GM12875 (cell line): ENCODE measurements around the gene BICDL2.

Source experiments
- H3K4me3 ChIP-seq: one replicate; pipeline ENCODE4 v1.5.1; 2011; ENCODE audit warnings: low read depth, low read length, control low read depth
- TF ChIP-seq, protein P1 (sequence below): IDR thresholded peaks from 2 replicates; pipeline ENCODE4 v1.5.1; 2011; ENCODE audit warnings: low read depth, mild to moderate bottlenecking, control low read depth, inconsistent platforms, low read length, moderate library complexity, borderline replicate concordance; ENCODE audit not compliant: insufficient read depth

The BICDL2 gene

DNA sequence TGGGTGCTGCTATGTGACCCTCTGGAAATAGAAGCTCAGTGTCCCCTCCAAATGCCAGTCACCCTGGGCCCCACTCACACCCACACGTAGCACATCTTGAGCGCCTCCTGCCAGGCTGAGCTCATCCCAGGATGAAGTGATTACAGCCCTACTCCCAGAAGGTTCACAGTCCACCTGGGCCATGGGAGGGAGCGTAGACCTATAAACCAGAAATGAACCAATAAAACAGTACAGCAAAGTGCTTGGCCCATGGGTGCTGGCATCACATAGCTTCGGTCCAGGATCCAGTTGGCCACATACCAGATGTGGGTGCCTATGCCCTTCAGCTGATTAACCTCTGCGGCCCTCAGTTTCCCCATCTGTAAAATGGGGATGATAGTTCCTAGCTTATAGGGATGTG is 2.2 kb upstream of the BICDL2 start:
- TF ChIP-seq, protein P1, sequence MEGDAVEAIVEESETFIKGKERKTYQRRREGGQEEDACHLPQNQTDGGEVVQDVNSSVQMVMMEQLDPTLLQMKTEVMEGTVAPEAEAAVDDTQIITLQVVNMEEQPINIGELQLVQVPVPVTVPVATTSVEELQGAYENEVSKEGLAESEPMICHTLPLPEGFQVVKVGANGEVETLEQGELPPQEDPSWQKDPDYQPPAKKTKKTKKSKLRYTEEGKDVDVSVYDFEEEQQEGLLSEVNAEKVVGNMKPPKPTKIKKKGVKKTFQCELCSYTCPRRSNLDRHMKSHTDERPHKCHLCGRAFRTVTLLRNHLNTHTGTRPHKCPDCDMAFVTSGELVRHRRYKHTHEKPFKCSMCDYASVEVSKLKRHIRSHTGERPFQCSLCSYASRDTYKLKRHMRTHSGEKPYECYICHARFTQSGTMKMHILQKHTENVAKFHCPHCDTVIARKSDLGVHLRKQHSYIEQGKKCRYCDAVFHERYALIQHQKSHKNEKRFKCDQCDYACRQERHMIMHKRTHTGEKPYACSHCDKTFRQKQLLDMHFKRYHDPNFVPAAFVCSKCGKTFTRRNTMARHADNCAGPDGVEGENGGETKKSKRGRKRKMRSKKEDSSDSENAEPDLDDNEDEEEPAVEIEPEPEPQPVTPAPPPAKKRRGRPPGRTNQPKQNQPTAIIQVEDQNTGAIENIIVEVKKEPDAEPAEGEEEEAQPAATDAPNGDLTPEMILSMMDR = no peak
- H3K4me3 ChIP-seq = no peak overlapping the region

DNA sequence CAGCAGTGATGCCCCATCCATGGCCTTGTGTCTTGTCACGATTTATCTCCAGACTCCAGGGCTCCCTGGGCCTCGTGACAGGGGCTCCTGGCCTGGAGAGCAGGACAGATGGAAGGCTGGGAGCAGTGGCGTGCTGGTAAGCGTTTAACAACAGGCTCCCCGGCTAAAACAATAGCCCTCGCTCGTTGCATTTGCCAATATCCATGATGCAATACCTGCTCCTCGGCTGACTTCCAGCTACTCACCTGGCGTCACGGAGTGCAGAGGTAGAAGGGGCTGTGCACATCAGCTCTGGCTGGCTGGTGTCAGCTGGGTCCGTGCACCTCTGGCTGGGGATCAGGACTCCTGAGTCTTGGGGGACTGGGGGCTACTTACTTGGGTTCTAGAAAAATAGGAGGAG is 1.5 kb upstream of the BICDL2 start:
- H3K4me3 ChIP-seq = no peak overlapping the region
- TF ChIP-seq, protein P1 = no peak

DNA sequence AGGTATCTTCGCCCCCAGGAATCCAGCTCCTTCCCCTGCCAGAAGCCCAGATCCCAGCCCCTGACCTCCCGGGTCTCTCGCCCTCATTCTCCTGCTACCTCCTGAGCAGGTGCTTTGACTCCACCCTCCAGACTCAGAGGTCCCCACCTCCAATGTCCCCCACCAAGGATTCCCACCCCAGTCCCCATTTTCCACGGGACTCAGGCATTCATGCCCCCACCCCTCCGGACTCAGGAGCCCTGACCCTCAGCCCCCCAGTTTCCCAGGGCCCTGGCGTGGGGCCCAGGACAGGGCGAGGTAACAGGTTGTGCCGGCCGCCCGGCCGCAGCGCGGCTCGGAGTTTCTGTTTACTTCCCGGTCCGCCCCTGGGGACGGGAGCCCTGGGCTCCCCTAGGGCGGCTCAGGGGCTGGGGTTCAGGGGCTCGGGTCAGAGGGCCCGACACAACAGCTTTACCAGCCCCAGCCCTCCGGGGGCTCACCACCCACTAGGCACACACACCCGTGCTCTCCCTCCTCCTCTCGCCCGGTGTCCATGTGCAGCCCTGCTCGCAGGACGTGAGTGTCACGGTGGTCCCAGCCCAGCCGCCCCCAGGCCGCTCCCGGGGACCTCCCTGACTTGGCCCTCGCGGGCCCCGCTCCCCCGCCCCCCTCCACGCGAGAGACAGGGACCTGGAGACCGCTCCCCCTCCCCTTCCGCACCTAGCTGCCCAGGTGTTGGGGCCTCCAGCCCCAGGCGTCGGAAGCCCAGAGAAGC is 595 bp downstream of the BICDL2 start:
- TF ChIP-seq, protein P1 = no peak
- H3K4me3 ChIP-seq = no peak overlapping the region

DNA sequence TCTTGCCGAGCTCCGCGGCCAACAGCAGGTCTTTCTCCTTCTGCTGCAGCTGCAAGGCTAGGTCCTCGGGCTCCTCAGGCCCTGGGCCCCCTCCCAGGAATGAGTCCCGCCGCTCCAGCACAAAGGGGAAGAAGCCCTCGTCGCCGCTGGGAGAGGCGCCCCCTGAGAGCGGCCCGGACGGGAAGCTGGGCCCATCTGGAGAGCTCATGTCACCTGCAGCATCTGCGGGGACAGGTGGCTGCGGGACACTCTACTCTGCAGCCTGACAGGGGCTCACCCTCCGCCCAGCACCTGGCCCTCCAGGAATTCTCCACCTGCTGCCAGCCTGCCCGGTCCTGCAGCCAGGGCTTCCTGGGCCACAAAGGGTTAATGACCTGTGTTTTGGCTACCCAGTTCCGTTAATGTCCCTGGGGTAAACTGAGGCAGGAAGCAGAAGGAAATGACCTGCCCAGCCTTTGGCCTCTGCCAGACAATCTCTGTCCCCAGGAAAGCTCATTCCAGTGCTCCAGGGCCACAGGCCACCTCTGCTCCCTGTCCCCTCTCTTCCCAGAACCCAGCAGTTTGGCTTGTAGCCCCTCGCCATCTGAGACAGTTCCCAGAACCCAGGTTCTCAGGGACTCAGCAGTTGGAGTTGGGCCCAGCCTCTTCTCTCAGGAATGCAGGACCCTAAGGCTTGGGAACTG is 1.3 kb downstream of the BICDL2 start:
- H3K4me3 ChIP-seq = no peak overlapping the region
- TF ChIP-seq, protein P1 = no peak

DNA sequence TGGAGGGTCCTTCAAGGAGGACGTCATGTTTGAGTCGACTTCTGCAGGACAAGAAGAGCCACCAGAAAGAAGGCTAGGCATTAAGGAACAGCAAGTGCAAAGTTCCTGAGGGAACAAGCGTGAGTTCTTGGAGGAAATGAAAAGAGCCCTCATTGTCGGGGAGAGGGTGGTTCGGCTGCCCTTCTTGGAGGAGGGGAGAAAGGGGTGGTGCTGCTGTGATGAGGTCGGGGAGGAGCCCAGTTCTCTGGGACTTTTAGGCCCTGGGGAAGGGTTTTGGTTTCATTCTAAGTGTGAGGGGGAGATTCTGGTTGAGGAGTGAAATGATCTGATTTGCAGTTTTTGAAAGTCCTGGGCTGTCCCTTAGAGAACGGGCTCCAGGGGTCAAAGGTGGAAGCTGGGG is 4.1 kb downstream of the BICDL2 start:
- H3K4me3 ChIP-seq = no peak overlapping the region
- TF ChIP-seq, protein P1 = no peak

DNA sequence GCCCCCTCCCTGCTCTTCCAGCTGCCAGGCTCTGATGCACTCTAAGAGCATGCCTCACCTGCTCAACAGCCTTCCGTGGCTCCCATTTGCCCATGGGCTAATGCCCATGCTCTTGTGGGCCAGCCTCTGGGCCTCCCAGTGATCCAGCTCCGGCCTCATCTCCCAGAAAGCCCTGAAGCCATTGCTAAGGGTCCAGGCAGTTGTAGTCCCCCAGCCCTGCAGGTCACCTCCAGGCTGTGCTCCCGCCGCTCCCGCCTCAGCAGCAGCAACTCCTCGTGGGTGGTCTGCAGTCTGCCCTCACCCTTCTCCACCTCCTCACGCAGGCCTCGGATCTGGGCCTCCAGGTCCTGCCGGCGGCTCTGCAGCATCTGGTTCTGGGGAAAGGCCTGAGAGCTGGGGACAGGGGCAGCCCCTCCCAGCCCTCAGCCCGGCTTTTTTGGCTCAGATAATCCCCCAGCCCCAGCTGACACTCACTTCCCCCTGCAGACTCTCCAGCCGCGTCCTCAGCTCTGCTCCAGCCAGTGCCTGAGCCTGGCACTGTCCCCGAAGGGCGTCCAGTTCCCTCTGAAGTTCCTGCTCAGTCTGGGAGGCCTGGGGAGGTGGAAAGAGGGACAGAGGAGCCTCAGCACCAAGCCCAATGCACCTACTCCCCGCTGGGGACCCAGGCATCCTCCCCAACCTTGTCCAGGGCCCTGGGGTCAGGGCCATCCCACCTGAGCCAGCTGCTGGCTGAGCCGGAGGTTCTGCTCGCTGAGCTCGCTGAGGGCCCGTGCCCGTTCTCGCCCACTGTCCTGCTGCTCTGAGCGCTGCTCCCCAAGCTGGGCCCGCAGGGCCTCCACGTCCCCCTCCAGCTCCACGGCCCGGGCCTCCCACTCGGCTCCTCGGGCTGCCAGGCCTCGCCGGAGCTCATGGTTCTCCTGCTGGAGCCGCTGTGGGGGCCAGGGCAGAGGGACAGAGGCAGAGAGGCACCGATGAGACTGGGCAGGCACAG is 6.2 kb downstream of the BICDL2 start:
- no peak overlapping the region for H3K4me3 ChIP-seq
- TF ChIP-seq, protein P1 = no peak
